ENCODE data around the gene RNFT2. TPM values are rescaled to one million over a fixed set of nuclear protein-coding genes. Genes with fewer than 3 reads are reported as not detected.

RNFT2 gene
- total RNA-seq, 1 experiment from 2014 or later = 34.9 TPM

- no peaks in the 10 kb centered on the region for H3K36me3 ChIP-seq (ENCODE audit: control insufficient read depth in 1 of 2, insufficient read depth in 2 of 2, low read length in 2 of 2)
- H3K9me3 ChIP-seq (ENCODE audit: control insufficient read depth in 1 of 2, insufficient read depth in 1 of 2, low read depth in 1 of 2, low read length in 2 of 2) = no peaks in the 10 kb centered on the region
- H3K27me3 ChIP-seq (ENCODE audit: insufficient read depth, low read length) = no peaks in the 10 kb centered on the region
- ChIA-PET CTCF (no interaction called here), POLR2A (no interaction called here), RAD21 (ENCODE audit: low non-redundant PET in 1 of 2, low total read pairs in 2 of 2, uncharacterized antibody in 2 of 2, unreplicated experiment in 2 of 2) (no interaction called here)
- H3K9me2 ChIP-seq (ENCODE audit: insufficient read depth) = no peaks in the 10 kb centered on the region
- peaks cover 8 to 20% of the 10 kb centered on the region in 2 experiments for H3K4me1 ChIP-seq (ENCODE audit: control insufficient read depth in 1 of 2, insufficient read depth in 2 of 2, low read length in 2 of 2)
- no TSS peak for BruUV-seq (replicated peaks)
- intact Hi-C loops (cut with micrococcal nuclease) = no loop called here
- H3K79me2 ChIP-seq (ENCODE audit: insufficient read depth, low read length) = no peaks in the 10 kb centered on the region
- H3K27ac ChIP-seq (ENCODE audit: low read depth, low read length) = no peak overlapping the region
- H3K9ac ChIP-seq (ENCODE audit: low read length) = no peak overlapping the region
- ATAC-seq (no peak), DNase-seq (ENCODE audit: low read depth, low spot score) (no peak)
- H2AFZ ChIP-seq (ENCODE audit: low read depth, low read length, poor library complexity, severe bottlenecking) = no peak overlapping the region
- TF ChIP-seq, protein P1, sequence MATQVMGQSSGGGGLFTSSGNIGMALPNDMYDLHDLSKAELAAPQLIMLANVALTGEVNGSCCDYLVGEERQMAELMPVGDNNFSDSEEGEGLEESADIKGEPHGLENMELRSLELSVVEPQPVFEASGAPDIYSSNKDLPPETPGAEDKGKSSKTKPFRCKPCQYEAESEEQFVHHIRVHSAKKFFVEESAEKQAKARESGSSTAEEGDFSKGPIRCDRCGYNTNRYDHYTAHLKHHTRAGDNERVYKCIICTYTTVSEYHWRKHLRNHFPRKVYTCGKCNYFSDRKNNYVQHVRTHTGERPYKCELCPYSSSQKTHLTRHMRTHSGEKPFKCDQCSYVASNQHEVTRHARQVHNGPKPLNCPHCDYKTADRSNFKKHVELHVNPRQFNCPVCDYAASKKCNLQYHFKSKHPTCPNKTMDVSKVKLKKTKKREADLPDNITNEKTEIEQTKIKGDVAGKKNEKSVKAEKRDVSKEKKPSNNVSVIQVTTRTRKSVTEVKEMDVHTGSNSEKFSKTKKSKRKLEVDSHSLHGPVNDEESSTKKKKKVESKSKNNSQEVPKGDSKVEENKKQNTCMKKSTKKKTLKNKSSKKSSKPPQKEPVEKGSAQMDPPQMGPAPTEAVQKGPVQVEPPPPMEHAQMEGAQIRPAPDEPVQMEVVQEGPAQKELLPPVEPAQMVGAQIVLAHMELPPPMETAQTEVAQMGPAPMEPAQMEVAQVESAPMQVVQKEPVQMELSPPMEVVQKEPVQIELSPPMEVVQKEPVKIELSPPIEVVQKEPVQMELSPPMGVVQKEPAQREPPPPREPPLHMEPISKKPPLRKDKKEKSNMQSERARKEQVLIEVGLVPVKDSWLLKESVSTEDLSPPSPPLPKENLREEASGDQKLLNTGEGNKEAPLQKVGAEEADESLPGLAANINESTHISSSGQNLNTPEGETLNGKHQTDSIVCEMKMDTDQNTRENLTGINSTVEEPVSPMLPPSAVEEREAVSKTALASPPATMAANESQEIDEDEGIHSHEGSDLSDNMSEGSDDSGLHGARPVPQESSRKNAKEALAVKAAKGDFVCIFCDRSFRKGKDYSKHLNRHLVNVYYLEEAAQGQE (IDR thresholded peaks at IDR 0.05; ENCODE audit: low read depth) = no peak
- TF ChIP-seq EGR1 (IDR thresholded peaks at IDR 0.05; ENCODE audit: low read depth) (no peak), CBX3 (IDR thresholded peaks at IDR 0.05; ENCODE audit: low read depth) (no peak), SIN3A (IDR thresholded peaks at IDR 0.05; ENCODE audit: low read depth) (no peak), RAD21 (IDR thresholded peaks at IDR 0.05; ENCODE audit: low read depth) (no peak), FOSL1 (IDR thresholded peaks at IDR 0.05; ENCODE audit: low read depth) (no peak), MAX (IDR thresholded peaks at IDR 0.05) (no peak), CEBPB (IDR thresholded peaks at IDR 0.05; ENCODE audit: low read depth) (no peak), JUND (IDR thresholded peaks at IDR 0.05) (no peak), ATF3 (IDR thresholded peaks at IDR 0.05) (no peak), POLR2AphosphoS5 (IDR thresholded peaks at IDR 0.05; ENCODE audit: low read depth, low read length) (no peak)
- TF ChIP-seq, protein P2, sequence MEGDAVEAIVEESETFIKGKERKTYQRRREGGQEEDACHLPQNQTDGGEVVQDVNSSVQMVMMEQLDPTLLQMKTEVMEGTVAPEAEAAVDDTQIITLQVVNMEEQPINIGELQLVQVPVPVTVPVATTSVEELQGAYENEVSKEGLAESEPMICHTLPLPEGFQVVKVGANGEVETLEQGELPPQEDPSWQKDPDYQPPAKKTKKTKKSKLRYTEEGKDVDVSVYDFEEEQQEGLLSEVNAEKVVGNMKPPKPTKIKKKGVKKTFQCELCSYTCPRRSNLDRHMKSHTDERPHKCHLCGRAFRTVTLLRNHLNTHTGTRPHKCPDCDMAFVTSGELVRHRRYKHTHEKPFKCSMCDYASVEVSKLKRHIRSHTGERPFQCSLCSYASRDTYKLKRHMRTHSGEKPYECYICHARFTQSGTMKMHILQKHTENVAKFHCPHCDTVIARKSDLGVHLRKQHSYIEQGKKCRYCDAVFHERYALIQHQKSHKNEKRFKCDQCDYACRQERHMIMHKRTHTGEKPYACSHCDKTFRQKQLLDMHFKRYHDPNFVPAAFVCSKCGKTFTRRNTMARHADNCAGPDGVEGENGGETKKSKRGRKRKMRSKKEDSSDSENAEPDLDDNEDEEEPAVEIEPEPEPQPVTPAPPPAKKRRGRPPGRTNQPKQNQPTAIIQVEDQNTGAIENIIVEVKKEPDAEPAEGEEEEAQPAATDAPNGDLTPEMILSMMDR (IDR thresholded peaks at IDR 0.05 in 2 of 3, conservative IDR thresholded peaks at IDR 0.05 in 1 of 3; ENCODE audit: borderline replicate concordance in 1 of 3, insufficient read depth in 1 of 3, low read depth in 2 of 3, low read length in 2 of 3) = no peak
- no peaks in the 10 kb centered on the region for H4K20me1 ChIP-seq (ENCODE audit: insufficient read depth)
- no peak overlapping the region for H3K4me3 ChIP-seq (replicated peaks in 1 of 2; ENCODE audit: low read depth in 1 of 2, low read length in 2 of 2)
- H3K4me2 ChIP-seq (ENCODE audit: low read length) = no peak overlapping the region
Measured at GRCh38 chr12:116859079-116859478, 121.0 kb downstream of the RNFT2 start.

Data from HCT116 (cell line).